Skin of body (tissue), 2 donors: ENCODE measurements around the gene CXCR3. TPM values are rescaled to one million over a fixed set of nuclear protein-coding genes. Genes with fewer than 3 reads are reported as not detected.
A peak's percentile ranks its signal among the peaks of the same experiment; 100 is the strongest.
"Not testable (repeated sequence)": the region's sequence is repeated elsewhere in the genome, so short reads cannot be mapped to it uniquely, and the experiment has no call there.

ENCODE experiments used
- DNase-seq: peaks from one replicate; lab custom pipeline; 2025; lab: John Stamatoyannopoulos, UW
- total RNA-seq: library from RNA; depleted of rRNA; stranded (reverse); fragments of >200 nt; gene quantifications from one replicate; pipeline ENCODE4 v1.2.3, GENCODE V29; 2014

Gene CXCR3
- 0.30 TPM for total RNA-seq

DNA sequence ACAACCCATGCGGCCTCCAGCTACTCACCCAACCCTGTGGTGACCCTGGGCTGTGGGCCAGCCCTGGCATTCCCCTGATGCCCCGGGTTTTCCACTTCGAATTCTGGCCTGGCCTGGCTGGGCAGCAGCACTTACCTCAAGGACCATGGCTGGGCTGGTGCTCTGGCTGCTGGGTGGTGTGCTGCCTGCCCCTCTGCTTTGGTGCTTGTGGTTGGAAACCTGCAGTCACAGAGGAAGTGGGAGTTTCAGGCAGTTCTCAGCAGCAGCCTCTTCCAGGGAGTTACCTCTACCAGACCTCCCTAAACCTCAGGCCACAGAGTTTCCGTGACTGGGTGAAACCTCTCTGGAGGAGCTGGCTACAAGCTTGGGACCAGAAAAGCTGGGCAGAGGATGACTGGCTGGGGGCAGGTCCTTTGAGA lies at the start of gene CXCR3:
TSS of gene CXCR3 (minus strand) at position 209 of the 419 bp plus-strand sequence. CDS start at position 147, 62 bp downstream.
- DNase-seq, result no peak

GRCh38 chrX:71667328-71668247 lies 49.3 kb upstream of the CXCR3 start, which contains the start of gene LOC101059915:
LOC101059915 (plus strand) TSS chrX:71667546.
- DNase-seq, result no peak

GRCh38 chrX:71666240-71667223 lies 48.2 kb upstream of the CXCR3 start:
- DNase-seq, result no peak

GRCh38 chrX:71665747-71666146 lies 47.4 kb upstream of the CXCR3 start:
- no peak for DNase-seq

- no peak for DNase-seq
Measured at GRCh38 chrX:71664889-71665491, 46.7 kb upstream of the CXCR3 start.

GRCh38 chrX:71664202-71664601 lies 45.9 kb upstream of the CXCR3 start:
- not testable (repeated sequence) for DNase-seq

DNA sequence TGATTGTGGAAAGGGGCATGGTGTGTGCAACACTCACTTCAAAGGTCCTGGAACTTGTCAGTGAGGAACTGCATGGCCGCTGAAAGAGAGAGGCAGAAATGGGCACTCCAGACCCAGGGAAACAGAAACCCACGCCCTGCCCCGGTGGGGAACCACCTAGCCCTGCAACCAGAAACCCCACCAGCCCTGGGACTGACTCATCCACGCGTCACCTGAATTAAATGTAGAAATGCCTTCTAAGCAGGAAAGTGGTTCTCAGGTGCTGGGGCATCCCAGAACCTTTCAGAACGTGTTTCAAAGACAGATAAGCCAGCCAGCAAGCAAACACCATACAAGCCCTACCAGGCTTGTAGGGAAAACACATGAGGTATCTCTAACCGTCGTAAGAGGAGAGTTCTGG lies 44.9 kb upstream of the CXCR3 start:
- DNase-seq, result not testable (repeated sequence)

DNA sequence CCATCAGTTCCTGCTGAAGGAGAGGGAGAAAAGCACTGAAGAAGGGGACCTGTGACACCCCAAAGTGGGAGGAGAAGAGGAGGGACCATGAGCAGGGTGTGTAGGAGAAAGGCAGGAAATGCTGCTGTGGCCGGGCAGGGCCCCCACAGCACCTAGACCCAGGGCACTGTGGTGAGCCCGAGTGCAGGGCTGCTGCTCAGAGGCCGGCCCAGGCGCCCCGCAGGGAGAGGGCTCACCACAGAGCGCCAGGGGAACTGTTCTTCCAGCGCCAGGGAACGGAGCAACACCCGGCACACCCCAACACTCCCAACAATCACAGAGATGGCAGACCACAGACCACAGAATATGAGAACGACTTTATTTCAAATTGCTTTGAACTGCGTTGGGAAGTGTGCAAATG lies 44.3 kb upstream of the CXCR3 start:
- not testable (repeated sequence) for DNase-seq

- DNase-seq, result no peak
Measured at GRCh38 chrX:71661919-71662318, 43.6 kb upstream of the CXCR3 start.

DNA sequence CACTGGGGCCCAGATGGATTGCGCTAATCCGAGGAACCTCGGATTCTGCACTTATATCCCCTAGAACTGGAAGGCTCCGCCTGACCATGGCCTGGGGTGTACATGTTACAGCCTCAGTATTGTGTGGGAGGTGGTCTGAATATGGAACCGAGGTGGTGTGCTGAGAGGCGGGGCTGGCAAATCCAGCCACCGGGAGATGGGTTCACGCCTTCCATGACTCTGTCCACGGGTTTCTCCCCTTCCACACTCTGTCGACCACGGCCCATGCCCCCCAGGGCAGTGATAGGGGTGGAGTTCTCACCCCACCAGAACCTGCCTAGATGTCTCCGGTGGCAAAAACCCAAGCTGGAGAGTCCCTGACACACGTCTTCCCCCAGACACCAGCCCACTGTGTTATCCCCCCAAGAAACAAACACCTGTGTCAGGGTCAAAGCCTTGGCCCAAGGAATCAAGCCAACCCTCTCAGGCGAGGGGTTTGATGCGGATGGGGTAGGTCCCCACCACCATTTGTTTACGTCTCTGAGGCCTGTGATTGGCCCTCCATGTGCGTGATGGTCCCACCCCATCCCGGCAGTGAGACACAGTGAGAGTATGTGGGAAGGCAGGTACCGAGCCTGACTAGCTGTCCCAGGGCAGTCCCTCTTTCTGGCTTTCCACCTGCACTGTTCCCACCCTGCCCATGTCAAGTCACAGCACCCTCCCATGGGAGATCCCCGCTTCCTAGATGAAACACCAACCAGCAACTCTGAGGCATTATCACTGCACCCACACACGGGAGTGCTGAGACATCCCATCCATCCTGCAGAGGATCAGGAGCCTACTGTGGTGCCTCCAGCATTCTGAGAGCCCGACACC lies 42.5 kb upstream of the CXCR3 start:
- DNase-seq, result no peak

DNA sequence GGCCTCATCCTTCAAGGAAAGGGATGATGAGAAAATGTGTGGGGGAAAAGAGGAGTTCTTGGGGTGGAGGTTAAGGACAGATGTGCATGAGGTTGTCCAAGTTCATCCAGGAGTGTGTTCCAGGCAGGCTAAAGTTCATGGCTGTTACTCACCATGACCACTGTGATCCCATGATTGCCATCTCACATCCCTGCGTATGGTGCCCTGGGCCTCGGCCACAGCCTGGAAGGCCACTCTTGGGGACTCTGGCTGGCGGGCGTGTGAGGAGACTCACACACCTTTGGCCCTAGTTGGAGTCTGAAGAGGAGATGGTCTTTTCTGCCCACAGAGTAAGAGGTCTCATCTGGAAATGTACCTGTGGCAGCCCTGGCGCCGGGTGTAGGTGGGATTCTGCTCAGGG lies 41.6 kb upstream of the CXCR3 start:
- DNase-seq, result no peak

GRCh38 chrX:71659342-71659741 lies 41.0 kb upstream of the CXCR3 start:
- no peak for DNase-seq

DNA sequence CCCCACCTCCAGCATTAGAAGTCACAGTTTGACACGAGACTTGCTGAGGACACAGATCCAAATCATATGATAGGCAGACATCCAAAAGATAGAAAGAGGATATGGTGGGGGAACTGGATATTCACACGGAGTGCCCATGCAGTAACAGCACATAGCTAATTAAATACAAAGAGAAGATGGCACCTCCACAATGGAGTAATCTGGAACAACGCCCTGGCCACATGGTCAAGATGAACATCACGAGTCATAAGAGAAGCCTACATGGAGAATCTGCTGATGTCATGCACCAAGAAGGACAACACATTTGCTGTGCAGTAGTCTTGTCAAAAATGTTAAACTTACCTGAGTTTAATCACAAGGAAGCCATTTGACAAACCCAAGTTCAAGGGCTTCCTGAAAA lies 39.0 kb upstream of the CXCR3 start:
- DNase-seq, result no peak

DNA sequence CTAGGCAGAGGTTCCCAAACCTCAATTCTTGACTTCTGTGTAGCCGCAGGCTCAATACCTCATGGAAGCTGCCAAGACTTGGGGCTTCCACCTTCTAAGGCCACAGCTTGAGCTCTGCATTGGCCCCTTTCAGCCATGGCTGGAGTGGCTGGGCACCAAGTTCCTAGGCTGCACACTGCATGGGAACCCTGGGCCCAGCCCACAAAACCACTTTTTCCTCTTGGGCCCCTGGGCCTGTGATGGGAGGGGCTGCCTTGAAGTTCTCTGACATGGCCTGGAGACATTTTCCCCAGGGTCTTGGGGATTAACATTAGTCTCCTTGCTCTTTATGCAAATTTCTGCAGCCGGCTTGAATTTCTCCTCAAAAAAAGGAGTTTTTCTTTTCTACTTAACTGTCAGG lies 35.0 kb upstream of the CXCR3 start:
- DNase-seq, result no peak

DNA sequence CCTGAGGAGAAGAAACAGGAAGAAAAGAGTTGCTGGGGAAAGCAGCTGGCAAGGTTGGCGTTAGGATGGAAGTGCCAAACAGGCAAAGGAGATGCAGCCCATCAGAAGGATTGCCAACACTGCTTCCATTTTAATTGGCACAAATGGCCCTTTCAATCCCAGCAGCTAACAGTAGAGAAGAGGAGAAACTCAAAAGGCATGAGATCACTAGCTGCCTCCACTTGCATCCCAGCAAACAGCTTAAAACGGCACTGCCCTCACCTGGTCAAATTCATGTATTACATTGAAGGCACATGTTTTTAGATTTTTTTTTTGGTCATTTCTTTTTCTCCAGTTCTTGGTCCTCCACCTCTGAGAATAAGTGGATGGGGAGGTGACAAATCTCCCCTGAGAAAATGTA lies 34.1 kb upstream of the CXCR3 start:
- DNase-seq, result peak; percentile 22

- no peak for DNase-seq
Measured at GRCh38 chrX:71650333-71650969, 32.1 kb upstream of the CXCR3 start.

GRCh38 chrX:71644406-71644805 lies 26.1 kb upstream of the CXCR3 start:
- DNase-seq, result not testable (repeated sequence)

DNA sequence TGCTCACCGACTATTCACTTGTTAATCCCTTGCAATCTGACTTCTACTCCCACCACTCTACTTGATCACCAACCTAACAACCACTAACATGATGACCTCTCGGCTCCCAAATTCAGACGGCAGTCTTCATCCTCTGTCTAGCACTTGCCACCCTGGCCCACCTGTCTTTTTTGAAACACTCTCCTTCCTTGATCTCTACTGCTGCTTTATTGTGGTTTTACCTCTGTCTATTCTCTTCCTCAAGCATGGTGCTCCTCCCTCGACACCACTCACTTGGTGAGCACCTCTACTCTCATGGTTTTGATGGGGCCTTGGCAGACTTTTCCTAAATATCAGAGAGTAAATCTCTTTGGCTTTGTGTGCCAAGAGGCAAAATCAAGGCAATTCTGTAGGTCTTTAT lies 21.7 kb upstream of the CXCR3 start:
- no peak for DNase-seq

DNA sequence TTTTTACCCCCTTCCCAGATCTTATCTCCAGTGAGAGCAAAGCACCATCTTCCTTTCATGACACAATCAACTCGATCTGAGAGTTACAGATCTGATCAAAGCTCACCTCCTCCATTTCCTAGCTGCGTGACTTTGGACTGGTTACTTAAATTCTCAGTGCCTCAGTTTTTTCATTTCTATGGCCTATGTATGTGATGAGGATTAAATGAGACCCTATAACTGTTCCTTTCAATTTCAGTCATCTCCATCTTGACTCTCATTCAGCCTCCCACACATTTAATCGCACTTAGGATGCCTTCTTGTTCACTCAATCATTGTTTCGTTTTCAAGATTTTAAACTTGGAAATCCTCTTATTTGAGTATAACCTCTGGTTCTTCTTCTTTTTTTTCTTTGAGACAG lies 20.1 kb upstream of the CXCR3 start:
- no peak for DNase-seq

- no peak for DNase-seq
Measured at GRCh38 chrX:71637848-71638247, 19.5 kb upstream of the CXCR3 start.
